Parathyroid adenoma (tissue), 2 donors: Measurements from ENCODE around the gene ARRDC3.

ENCODE experiments used
- H2AFZ ChIP-seq: fragments of 300-600 bp; sonication (generic); one replicate; pipeline ENCODE4 v1.7.0; 2017; ENCODE audit warnings: antibody characterized with exemption, mild to moderate bottlenecking
- H3K27ac ChIP-seq: fragments of 300-600 bp; sonication (generic); one replicate; pipeline ENCODE4 v1.7.0; 2017
- H3K27me3 ChIP-seq: fragments of 300-600 bp; sonication (generic); one replicate; pipeline ENCODE4 v1.7.0; 2017; ENCODE audit warnings: low read length; ENCODE audit not compliant: control insufficient read depth, insufficient read depth
- H3K36me3 ChIP-seq: fragments of 300-600 bp; sonication (generic); one replicate; pipeline ENCODE4 v1.7.0; 2017; ENCODE audit warnings: low read length; ENCODE audit not compliant: control insufficient read depth, insufficient read depth
- H3K4me1 ChIP-seq: fragments of 300-600 bp; sonication (generic); one replicate; pipeline ENCODE4 v1.7.0; 2017; ENCODE audit warnings: control low read depth
- H3K4me2 ChIP-seq: fragments of 300-600 bp; sonication (generic); one replicate; pipeline ENCODE4 v1.7.0; 2017; ENCODE audit warnings: low read length
- H3K4me3 ChIP-seq: fragments of 300-600 bp; sonication (generic); one replicate; pipeline ENCODE4 v1.7.0; 2017; ENCODE audit warnings: low read depth, low read length
- H3K79me2 ChIP-seq: fragments of 300-600 bp; sonication (generic); one replicate; pipeline ENCODE4 v1.7.0; 2017; ENCODE audit warnings: control low read depth
- H3K9ac ChIP-seq: fragments of 300-600 bp; sonication (generic); one replicate; pipeline ENCODE4 v1.7.0; 2017; ENCODE audit warnings: mild to moderate bottlenecking
- H3K9me3 ChIP-seq: fragments of 300-600 bp; sonication (generic); one replicate; pipeline ENCODE4 v1.7.0; 2017; ENCODE audit warnings: low read length; ENCODE audit not compliant: control insufficient read depth
- CTCF ChIP-seq: fragments of 300-600 bp; sonication (generic); IDR thresholded peaks from one replicate; pipeline ENCODE4 v1.7.0; 2017; ENCODE audit warnings: antibody characterized with exemption, mild to moderate bottlenecking
- donor health status: primary hyperparathyroidism.

The ARRDC3 gene

DNA sequence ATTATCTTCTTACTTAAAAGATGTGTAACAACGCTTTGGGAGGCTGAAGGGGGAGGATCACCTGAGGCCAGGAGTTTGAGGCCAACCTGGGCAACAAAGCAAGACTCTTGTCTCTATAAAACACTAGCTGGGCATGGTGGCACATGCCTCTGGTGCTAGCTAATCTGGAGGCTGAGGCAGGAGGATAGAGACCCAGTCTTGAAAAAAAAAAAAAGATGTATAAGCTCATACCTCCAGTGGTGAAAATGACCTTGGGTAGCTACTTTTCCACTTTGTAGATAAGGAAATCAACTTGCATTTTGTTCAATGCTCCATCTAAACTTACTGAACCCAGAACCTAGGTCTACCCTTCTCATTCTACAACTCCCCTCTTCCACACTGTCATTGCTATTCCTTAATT, 16.6 kb downstream of the ARRDC3 start:
- Histone ChIP-seq H3K27ac (no peak overlapping the region), H2AFZ (no peak overlapping the region), H3K4me1 (no peaks in the 10 kb centered on the region), H3K9me3 (no peaks in the 10 kb centered on the region), H3K9ac (no peak overlapping the region), H3K79me2 (no peaks in the 10 kb centered on the region), H3K36me3 (no peaks in the 10 kb centered on the region), H3K27me3 (no peaks in the 10 kb centered on the region), H3K4me2 (no peak overlapping the region), H3K4me3 (no peak overlapping the region)
- TF ChIP-seq CTCF: no peak

GRCh38 chr5:91365498-91365897, 17.6 kb downstream of the ARRDC3 start:
- Histone ChIP-seq H3K36me3 (no peaks in the 10 kb centered on the region), H3K4me1 (no peaks in the 10 kb centered on the region)
- no peak for TF ChIP-seq CTCF

GRCh38 chr5:91362935-91363334, 20.2 kb downstream of the ARRDC3 start:
- H3K4me1 ChIP-seq: no peaks in the 10 kb centered on the region
- no peaks in the 10 kb centered on the region for H3K36me3 ChIP-seq
- no peak overlapping the region for H2AFZ ChIP-seq
- no peaks in the 10 kb centered on the region for H3K9me3 ChIP-seq
- no peak overlapping the region for H3K4me2 ChIP-seq
- no peaks in the 10 kb centered on the region for H3K79me2 ChIP-seq
- no peak overlapping the region for H3K4me3 ChIP-seq
- no peaks in the 10 kb centered on the region for H3K27me3 ChIP-seq
- H3K27ac ChIP-seq: no peak overlapping the region
- no peak for TF ChIP-seq CTCF
- no peak overlapping the region for H3K9ac ChIP-seq

More at GRCh38 chr5:91365498-91365897, 17.6 kb downstream of the ARRDC3 start:
- Histone ChIP-seq H3K27me3 (no peaks in the 10 kb centered on the region), H3K4me2 (no peak overlapping the region), H2AFZ (no peak overlapping the region), H3K4me3 (no peak overlapping the region), H3K27ac (no peak overlapping the region), H3K9me3 (no peaks in the 10 kb centered on the region), H3K9ac (no peak overlapping the region), H3K79me2 (no peaks in the 10 kb centered on the region)

DNA sequence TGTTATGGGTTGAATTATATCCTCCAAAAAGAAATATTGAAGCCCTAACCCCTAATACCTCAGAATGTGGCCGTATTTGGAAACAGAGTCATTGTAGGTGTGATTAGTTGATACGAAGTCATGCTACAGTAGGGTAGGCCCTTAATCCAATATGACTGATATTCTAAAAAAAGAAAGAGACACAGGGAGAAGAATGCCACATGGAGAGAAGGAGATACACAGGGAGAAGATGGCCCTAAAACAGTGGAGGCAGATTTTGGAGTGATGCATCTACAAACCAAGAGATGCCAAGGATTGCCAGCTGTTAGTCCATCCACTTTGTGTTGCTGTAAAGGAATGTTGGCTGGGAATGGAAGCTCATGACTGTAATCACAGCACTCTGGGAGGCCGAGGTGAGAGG, 21.3 kb downstream of the ARRDC3 start:
- no peaks in the 10 kb centered on the region for H3K36me3 ChIP-seq
- H3K27me3 ChIP-seq: no peaks in the 10 kb centered on the region
- H3K79me2 ChIP-seq: no peaks in the 10 kb centered on the region
- H2AFZ ChIP-seq: no peak overlapping the region
- H3K4me2 ChIP-seq: no peak overlapping the region
- peaks cover 4% of the 10 kb centered on the region for H3K4me1 ChIP-seq
- H3K27ac ChIP-seq: no peak overlapping the region
- H3K9ac ChIP-seq: no peak overlapping the region
- H3K4me3 ChIP-seq: no peak overlapping the region
- no peak for TF ChIP-seq CTCF
- H3K9me3 ChIP-seq: no peaks in the 10 kb centered on the region

DNA sequence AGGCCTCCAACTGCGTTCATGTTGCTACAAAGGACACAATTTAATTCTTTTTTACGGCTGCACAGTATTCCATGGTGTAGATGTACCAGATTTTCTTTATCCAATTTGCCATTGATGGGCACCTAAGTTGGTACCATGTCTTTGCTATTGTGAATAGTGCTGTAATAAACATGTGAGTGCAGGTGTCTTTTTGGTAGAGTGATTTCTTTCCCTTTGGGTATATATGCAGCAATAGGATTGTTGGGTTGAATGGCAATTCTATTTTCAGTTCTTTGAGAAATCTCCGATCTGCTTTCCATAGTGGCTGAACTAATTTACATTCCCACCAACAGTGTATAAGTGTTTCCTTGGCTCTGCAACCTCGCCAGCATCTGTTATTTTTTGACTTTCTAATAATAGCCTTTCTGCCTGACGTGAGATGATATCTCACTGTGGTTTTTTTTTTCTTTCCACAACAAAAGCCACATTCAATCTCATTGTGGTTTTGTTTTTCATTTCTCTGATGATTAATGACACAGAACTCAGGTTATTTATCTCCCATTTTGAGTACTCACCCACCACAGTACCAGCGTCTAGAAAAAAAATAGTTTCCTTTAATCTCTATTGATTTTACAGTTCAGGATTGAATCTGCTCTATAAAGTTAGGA, 21.9 kb downstream of the ARRDC3 start:
- Histone ChIP-seq H3K4me3 (no peak overlapping the region), H3K27me3 (no peaks in the 10 kb centered on the region), H2AFZ (no peak overlapping the region), H3K9ac (no peak overlapping the region), H3K36me3 (no peaks in the 10 kb centered on the region), H3K79me2 (no peaks in the 10 kb centered on the region), H3K27ac (no peak overlapping the region), H3K4me2 (no peak overlapping the region), H3K4me1 (peaks cover 4% of the 10 kb centered on the region), H3K9me3 (no peaks in the 10 kb centered on the region)
- no peak for TF ChIP-seq CTCF
